ENCODE results near the gene NEUROD1. TPM values are rescaled to one million over a fixed set of nuclear protein-coding genes. Genes with fewer than 3 reads are reported as not detected.

NEUROD1 gene
- polyA plus RNA-seq, result 8.1 and 14.2 TPM in 2 replicates

GRCh38 chr2:181680055-181680936 is at the start of gene NEUROD1:
NEUROD1 (minus strand) TSS chr2:181680517; CDS start chr2:181678860, 1,657 bp downstream.

GRCh38 chr2:181656450-181657291 is 23.6 kb downstream of the NEUROD1 start, which contains the start of gene CERKL:
CERKL (minus strand) TSS chr2:181657105; CDS start chr2:181657006, 99 bp downstream.

Other genes with a start within 250 kb of the NEUROD1 start
- 0.20 TPM in 1 of 2 replicates, not detected in the other for gene ITGA4, start 223.1 kb downstream of the NEUROD1 start, polyA plus RNA-seq
- gene CERKL, start 23.4 kb downstream of the NEUROD1 start, polyA plus RNA-seq, result not detected in 2 replicates
- gene ITPRID2, start 211.2 kb upstream of the NEUROD1 start, polyA plus RNA-seq, result 21.9 and 29.7 TPM in 2 replicates

Measured in Purkinje cell (primary cell).